ENCODE measurements around the gene OGDH. TPM values are rescaled to one million over a fixed set of nuclear protein-coding genes. Genes with fewer than 3 reads are reported as not detected.

Gene OGDH
- total RNA-seq, 2 experiments from 2014 or later, result 82.1 to 86.4 TPM

Other genes with a start within 250 kb of the OGDH start
- 100 to 1,000 TPM in 1 of 2 experiments, 10 to 100 TPM in 1; 94.9 to 106 TPM for gene NUDCD3, start 116.0 kb upstream of the OGDH start, total RNA-seq
- not detected for gene NPC1L1, start 65.3 kb upstream of the OGDH start, total RNA-seq
- 100 to 1,000 TPM; 144 to 155 TPM for gene DDX56, start 32.7 kb upstream of the OGDH start, total RNA-seq
- gene TMED4, start 24.4 kb upstream of the OGDH start, total RNA-seq, result 10 to 100 TPM; 78.8 to 82.0 TPM
- 100 to 1,000 TPM; 135 to 141 TPM for gene ZMIZ2, start 142.2 kb downstream of the OGDH start, total RNA-seq
- 1,000 to 10,000 TPM; 3,204 to 3,232 TPM for gene PPIA, start 190.1 kb downstream of the OGDH start, total RNA-seq
- 100 to 1,000 TPM; 228 to 247 TPM for gene H2AZ2, start 241.5 kb downstream of the OGDH start, total RNA-seq